Ovary (tissue), 9 donors: ENCODE data around the gene TYW5. TPM values are rescaled to one million over a fixed set of nuclear protein-coding genes. Genes with fewer than 3 reads are reported as not detected.

Experiments used
- DNase-seq, 5 donors: peaks; one replicate each; pipeline ENCODE4 v3.0.0-alpha.2; 2019 to 2020
- H3K27ac ChIP-seq, 2 donors: fragments of 200-600 bp; one replicate each; pipeline versions ENCODE4 v1.5.1 to v1.8.0; 2019 to 2022
- H3K27me3 ChIP-seq: fragments of 200-600 bp; one replicate; pipeline ENCODE4 v1.8.0; 2022
- H3K36me3 ChIP-seq: fragments of 200-600 bp; sonication (generic); one replicate; pipeline ENCODE4 v1.5.1; 2019
- H3K4me1 ChIP-seq: one replicate; pipeline ENCODE4 v1.8.1; 2013; ENCODE audit warnings: mild to moderate bottlenecking, moderate library complexity; ENCODE audit not compliant: insufficient read depth
- H3K4me3 ChIP-seq: fragments of 200-600 bp; sonication (generic); one replicate; pipeline ENCODE4 v1.5.1; 2017
- H3K9me3 ChIP-seq, 2 donors: fragments of 200-600 bp in 1 of 2; sonication (generic) in 1 of 2; one replicate each; pipeline versions ENCODE4 v1.5.1 to v1.8.1; 2013 to 2019; ENCODE audit warnings: mild to moderate bottlenecking in 1 of 2, moderate library complexity in 1 of 2
- EP300 ChIP-seq: sonication (generic); formaldehyde crosslinking; IDR thresholded peaks from one replicate; pipeline ENCODE4 v1.6.1; 2017; ENCODE audit warnings: antibody characterized with exemption
- POLR2A ChIP-seq: fragments of 450-650 bp; IDR thresholded peaks from one replicate; pipeline ENCODE4 v1.6.1; 2017; ENCODE audit warnings: antibody characterized with exemption, mild to moderate bottlenecking, moderate library complexity
- WGBS, 3 donors: extraction: QIAGEN DNeasy Blood & Tissue Kit in 1 of 3; methylation state at CpG; one replicate each; pipeline versions ENCODE4 v1.1.5 to v1.1.7; 2013 to 2017; 5-methylcytosine and 5-hydroxymethylcytosine counted together
- intact Hi-C, 4 donors: fragments of 100-400 bp; cut with DNase I; formaldehyde crosslinking; loops; one replicate each; pipeline versions ENCODE4 v1.11.0 to v1.15.1; 2022 to 2023
- polyA plus RNA-seq, 2 donors: library from polyadenylated mRNA; stranded (reverse); fragments of 200-250 nt in 1 of 2; fragments of 350-450 nt in 1 of 2; fragmentation: Illumina TruSeq in 1 of 2; extraction: RNeasy Lipid Tissue Mini Kit (QIAGEN cat#74804) in 1 of 2; gene quantifications; one replicate each; pipeline ENCODE4 v1.2.3, GENCODE V29; 2013 to 2014
- total RNA-seq, 7 donors: library from RNA; depleted of rRNA in 2 of 7; stranded (reverse); fragments of >200 nt in 2 of 7; fragmentation: NEBNext Ultra II Directional in 3 of 7; extraction: Animal tissue kit (Norgen Biotek cat#: 25700) in 3 of 7; gene quantifications; one replicate each; pipeline versions ENCODE4 v1.1.0 to v1.2.4, GENCODE V29; 2016 to 2023
- TF ChIP-seq, protein P1 (sequence below), 3 donors: fragments of 450-650 bp in 2 of 3; fragments of 200-600 bp in 1 of 3; IDR thresholded peaks; one replicate each; pipeline versions ENCODE4 v1.5.1 to v1.8.0; 2016 to 2022; ENCODE audit warnings: antibody characterized with exemption in 3 of 3, mild to moderate bottlenecking in 1 of 3
- donor health status: DM: no; HTN: no; CAD: no; lungs with moderate emphysema.
- donor health status: DM: no; HTN: no; CAD: no.
- donor health status: Bipolar disorder and iron deficiency.
- donor health status: DM: yes; HTN: yes; CAD: no.
- donor health status: DM: no; HTN: no; CAD: no.
- donor health status: DM: yes; HTN: yes; CAD: no.

Gene TYW5
- total and polyA plus RNA-seq, 9 donors: 2.8 to 7.5 (median 5.7) TPM

- 36 to 71% (median 52%) methylated on average over 2 of the region's 2 CpGs for WGBS, 3 donors
- no peaks in the 10 kb centered on the region for H3K36me3 ChIP-seq
- no peak overlapping the region for H3K27ac ChIP-seq
- TF ChIP-seq POLR2A (no peak), EP300 (no peak)
- TF ChIP-seq, protein P1, sequence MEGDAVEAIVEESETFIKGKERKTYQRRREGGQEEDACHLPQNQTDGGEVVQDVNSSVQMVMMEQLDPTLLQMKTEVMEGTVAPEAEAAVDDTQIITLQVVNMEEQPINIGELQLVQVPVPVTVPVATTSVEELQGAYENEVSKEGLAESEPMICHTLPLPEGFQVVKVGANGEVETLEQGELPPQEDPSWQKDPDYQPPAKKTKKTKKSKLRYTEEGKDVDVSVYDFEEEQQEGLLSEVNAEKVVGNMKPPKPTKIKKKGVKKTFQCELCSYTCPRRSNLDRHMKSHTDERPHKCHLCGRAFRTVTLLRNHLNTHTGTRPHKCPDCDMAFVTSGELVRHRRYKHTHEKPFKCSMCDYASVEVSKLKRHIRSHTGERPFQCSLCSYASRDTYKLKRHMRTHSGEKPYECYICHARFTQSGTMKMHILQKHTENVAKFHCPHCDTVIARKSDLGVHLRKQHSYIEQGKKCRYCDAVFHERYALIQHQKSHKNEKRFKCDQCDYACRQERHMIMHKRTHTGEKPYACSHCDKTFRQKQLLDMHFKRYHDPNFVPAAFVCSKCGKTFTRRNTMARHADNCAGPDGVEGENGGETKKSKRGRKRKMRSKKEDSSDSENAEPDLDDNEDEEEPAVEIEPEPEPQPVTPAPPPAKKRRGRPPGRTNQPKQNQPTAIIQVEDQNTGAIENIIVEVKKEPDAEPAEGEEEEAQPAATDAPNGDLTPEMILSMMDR (IDR thresholded peaks at IDR 0.05): no peak
- no peaks in the 10 kb centered on the region for H3K27me3 ChIP-seq
- intact Hi-C loops: loop anchor here (2.0 to 10.0 kb wide), 3 partner anchors 320 to 496 kb away; partner anchors contain the start of gene SPATS2L (in 4 of the 4)
- H3K4me3 ChIP-seq: no peak overlapping the region
- DNase-seq: no peak
- H3K4me1 ChIP-seq: no peaks in the 10 kb centered on the region
- H3K9me3 ChIP-seq: no peaks in the 10 kb centered on the region
Measured at GRCh38 chr2:199984755-199985154, 29.5 kb upstream of the TYW5 start.

GRCh38 chr2:199984159-199984558 is 28.9 kb upstream of the TYW5 start:
- Histone ChIP-seq H3K27me3 (no peaks in the 10 kb centered on the region), H3K36me3 (no peaks in the 10 kb centered on the region), H3K4me1 (no peaks in the 10 kb centered on the region), H3K27ac (no peak overlapping the region), H3K9me3 (no peaks in the 10 kb centered on the region), H3K4me3 (no peak overlapping the region)
- intact Hi-C loops: loop anchor here (2.0 to 10.0 kb wide), 3 partner anchors 321 to 497 kb away; partner anchors contain the start of gene SPATS2L (in 4 of the 4)
- DNase-seq: no peak
- 76 to 82% (median 79%) methylated on average over 4 of the region's 4 CpGs for WGBS, 3 donors
- TF ChIP-seq, protein P1 (IDR thresholded peaks at IDR 0.05): no peak
- TF ChIP-seq EP300 (no peak), POLR2A (no peak)

DNA sequence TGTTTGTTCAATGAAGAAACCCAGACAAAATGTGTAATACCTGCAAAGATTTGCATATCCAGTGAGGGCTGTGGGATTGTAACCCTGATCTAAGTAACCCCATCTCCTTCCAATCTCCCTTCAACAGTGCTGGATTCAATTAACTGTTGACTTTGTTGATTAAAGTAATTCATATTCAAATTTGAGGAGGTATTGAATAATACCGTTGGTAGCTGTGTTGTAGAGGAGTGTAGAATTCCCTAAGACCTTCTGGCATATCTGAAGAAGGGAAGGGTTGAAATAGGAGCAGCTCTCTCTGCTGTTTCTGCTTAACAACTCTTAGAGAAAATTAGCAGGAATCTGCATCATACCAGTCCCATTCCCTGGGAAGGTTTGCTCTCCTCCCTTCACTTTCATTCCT is 28.2 kb upstream of the TYW5 start:
- no peak overlapping the region for H3K4me3 ChIP-seq
- H3K9me3 ChIP-seq: no peaks in the 10 kb centered on the region
- H3K27ac ChIP-seq: no peak overlapping the region
- TF ChIP-seq EP300 (no peak), POLR2A (no peak)
- TF ChIP-seq, protein P1 (IDR thresholded peaks at IDR 0.05): no peak
- no peaks in the 10 kb centered on the region for H3K4me1 ChIP-seq
- H3K36me3 ChIP-seq: no peaks in the 10 kb centered on the region
- intact Hi-C loops: loop anchor here (10.0 kb wide), 2 partner anchors 321 to 491 kb away; partner anchors contain the start of gene SPATS2L (in 4 of the 4)
- WGBS, 3 donors: 35 to 56% (median 55%) methylated on average over 1 of the region's 1 CpG
- no peak for DNase-seq
- no peaks in the 10 kb centered on the region for H3K27me3 ChIP-seq

DNA sequence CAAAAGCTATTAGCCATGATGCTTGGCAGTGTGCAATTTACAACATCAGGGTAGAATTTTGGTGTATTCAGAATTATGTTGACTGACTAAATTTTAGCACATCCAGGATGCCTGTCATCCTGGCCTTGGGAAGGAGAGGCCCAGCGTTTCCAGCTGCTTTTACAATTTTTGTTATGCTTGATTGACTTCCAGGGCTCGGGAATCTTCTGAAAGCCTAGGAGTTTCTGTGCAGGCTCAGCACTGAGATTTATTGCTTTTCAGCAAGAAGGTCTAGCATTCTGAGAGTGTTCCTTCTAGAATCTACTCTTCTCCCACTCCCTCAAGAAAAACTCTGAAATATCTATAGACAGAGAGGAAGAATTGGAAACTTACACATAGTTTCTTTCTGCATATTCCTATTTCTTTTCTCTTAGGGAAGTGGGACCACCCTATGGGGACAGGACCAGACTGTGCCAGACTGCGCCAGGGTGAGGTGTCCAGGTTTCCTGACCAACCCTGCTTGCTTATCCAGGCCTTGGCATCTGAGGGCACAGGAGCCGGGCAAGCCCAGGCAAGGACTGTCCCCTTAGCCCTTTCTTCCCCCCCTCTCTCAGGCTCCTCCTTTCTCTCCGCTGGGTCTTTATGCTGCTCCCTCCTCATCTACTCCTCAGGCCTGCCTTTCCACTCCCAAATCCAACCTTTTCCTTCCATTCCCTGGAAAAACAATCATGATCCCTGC is 27.0 kb upstream of the TYW5 start:
- Histone ChIP-seq H3K4me3 (no peak overlapping the region), H3K36me3 (no peaks in the 10 kb centered on the region), H3K27me3 (no peaks in the 10 kb centered on the region), H3K4me1 (no peaks in the 10 kb centered on the region), H3K27ac (no peak overlapping the region), H3K9me3 (no peaks in the 10 kb centered on the region)
- intact Hi-C loops: loop anchor here (10.0 kb wide), 2 partner anchors 323 to 493 kb away; partner anchors contain the start of gene SPATS2L (in 4 of the 4)
- DNase-seq: no peak
- TF ChIP-seq EP300 (no peak), POLR2A (no peak)
- TF ChIP-seq, protein P1 (IDR thresholded peaks at IDR 0.05): no peak
- 63 to 76% (median 74%) methylated on average over 5 of the region's 5 CpGs for WGBS, 3 donors
